Measurements from ENCODE around the gene ZNF341.

GRCh38 chr20:33785503-33785902 is 53.7 kb downstream of the ZNF341 start:
- no peak for TF ChIP-seq CTCF (IDR thresholded peaks at IDR 0.05)
- TF ChIP-seq POLR2AphosphoS5 (IDR thresholded peaks at IDR 0.05; ENCODE audit: insufficient read depth in 1 of 2, low read depth in 1 of 2) = no peak
